GM12875 (cell line): ENCODE measurements around the gene MNT.

Experiments used
- H3K4me3 ChIP-seq: one replicate; pipeline ENCODE4 v1.5.1; 2011; ENCODE audit warnings: low read depth, low read length, control low read depth
- TF ChIP-seq, protein P1 (sequence below): IDR thresholded peaks from 2 replicates; pipeline ENCODE4 v1.5.1; 2011; ENCODE audit warnings: low read depth, mild to moderate bottlenecking, control low read depth, inconsistent platforms, low read length, moderate library complexity, borderline replicate concordance; ENCODE audit not compliant: insufficient read depth

The MNT gene

DNA sequence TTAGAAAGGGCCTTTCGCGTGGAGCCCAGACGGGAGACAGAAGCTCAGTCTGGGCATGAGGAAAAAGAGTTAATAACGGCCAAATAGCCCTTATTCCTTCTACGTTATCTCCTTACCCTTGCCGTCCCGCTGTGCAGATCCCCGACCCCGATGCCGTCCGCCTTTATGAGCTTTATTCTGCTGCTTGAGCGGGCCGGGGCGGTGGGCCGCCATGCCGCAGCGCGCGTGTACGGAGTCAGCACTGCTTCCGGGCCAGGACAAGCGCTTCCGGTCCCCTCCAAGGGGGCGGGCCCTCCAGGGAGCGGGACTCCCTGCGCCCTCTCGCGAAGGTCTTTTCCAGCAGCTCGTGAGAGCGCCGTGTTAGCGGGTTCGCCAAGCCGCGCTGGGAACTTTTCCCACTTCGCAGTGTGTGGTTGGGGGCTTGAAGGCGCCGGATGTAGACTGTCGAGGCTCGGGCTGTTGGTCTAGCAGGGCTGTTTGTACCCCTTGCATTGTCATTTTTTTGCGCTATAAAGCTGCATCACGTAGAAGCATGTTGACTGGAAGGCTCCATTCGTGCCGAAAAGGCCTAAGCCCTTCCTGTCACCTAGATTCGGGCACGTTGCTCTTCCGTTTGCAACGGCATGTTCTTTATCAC is 64.5 kb downstream of the MNT start, which contains the start of gene TSR1:
TSR1 (minus strand) TSS at position 243 of the 637 bp plus-strand sequence; CDS start at position 213, 30 bp downstream.
- TF ChIP-seq, protein P1, sequence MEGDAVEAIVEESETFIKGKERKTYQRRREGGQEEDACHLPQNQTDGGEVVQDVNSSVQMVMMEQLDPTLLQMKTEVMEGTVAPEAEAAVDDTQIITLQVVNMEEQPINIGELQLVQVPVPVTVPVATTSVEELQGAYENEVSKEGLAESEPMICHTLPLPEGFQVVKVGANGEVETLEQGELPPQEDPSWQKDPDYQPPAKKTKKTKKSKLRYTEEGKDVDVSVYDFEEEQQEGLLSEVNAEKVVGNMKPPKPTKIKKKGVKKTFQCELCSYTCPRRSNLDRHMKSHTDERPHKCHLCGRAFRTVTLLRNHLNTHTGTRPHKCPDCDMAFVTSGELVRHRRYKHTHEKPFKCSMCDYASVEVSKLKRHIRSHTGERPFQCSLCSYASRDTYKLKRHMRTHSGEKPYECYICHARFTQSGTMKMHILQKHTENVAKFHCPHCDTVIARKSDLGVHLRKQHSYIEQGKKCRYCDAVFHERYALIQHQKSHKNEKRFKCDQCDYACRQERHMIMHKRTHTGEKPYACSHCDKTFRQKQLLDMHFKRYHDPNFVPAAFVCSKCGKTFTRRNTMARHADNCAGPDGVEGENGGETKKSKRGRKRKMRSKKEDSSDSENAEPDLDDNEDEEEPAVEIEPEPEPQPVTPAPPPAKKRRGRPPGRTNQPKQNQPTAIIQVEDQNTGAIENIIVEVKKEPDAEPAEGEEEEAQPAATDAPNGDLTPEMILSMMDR, result peak; percentile 26; the same call in 1 of the 2 replicates
- H3K4me3 ChIP-seq, result peak within 1 kb of the TSS; percentile 92

DNA sequence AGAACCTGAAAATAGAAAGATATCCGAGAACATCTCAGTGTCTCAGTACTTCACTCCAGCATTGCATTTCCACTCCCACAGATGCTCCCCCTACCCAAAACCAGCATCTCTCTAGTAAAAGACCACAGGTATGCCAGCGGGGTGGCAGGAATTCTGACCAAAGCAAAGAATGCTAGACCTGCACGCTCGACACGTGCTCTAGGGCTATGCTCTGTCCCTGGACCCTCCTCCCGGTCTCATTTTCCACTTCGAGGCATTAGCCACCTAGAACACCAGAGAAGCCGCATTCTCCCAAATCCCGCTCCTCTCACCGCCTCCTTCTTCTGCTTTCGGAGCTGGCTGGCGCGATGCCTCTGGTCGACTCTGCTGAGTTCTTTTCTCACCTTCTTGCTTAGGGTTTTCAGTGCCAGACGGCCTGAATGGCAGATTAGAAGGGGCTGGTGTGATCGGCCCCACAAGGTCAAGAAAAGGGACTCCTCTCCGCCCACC is 65.1 kb downstream of the MNT start:
- H3K4me3 ChIP-seq, result peak overlapping the region; percentile 92
- TF ChIP-seq, protein P1, result no peak
